ENCODE results near the gene NGF.

Gene NGF

GRCh38 chr1:115351143-115351542 is 13.1 kb upstream of the NGF start:
- peaks cover 7% of the 10 kb centered on the region for H3K27me3 Mint-ChIP-seq
- no peaks in the 10 kb centered on the region for H3K36me3 Mint-ChIP-seq (ENCODE audit: low read depth)
- no peak overlapping the region for H3K27ac Mint-ChIP-seq
- H3K9me3 Mint-ChIP-seq, result no peaks in the 10 kb centered on the region
- H3K4me3 Mint-ChIP-seq, result no peak overlapping the region
- no peaks in the 10 kb centered on the region for H3K4me1 Mint-ChIP-seq (ENCODE audit: low read depth)
- intact Hi-C loops (cut with micrococcal nuclease), result no loop called here

DNA sequence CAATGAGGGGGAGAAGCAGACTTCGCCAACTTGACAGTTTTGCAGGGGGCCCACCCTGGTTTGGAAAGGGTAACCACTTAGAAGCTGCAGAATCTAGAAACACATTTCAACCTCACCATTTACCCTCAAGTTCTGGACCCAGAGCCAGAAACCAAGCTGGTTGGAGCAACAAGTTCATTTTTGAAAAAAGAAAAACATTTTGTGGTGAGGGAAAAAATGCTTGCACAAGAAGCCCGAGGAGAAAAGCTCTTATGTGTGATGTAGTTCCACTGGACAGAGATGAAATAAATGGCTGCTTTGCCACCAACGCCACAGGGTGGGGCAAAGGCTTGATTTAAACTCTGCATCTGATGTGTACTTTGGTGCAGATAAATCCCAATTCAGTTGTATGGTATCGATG is 10.6 kb upstream of the NGF start:
- H3K9me3 Mint-ChIP-seq, result no peaks in the 10 kb centered on the region
- intact Hi-C loops (cut with micrococcal nuclease), result no loop called here
- no peak overlapping the region for H3K27ac Mint-ChIP-seq
- H3K4me1 Mint-ChIP-seq (ENCODE audit: low read depth), result no peaks in the 10 kb centered on the region
- no peak overlapping the region for H3K4me3 Mint-ChIP-seq
- no peaks in the 10 kb centered on the region for H3K36me3 Mint-ChIP-seq (ENCODE audit: low read depth)
- H3K27me3 Mint-ChIP-seq, result peaks cover 10% of the 10 kb centered on the region

GRCh38 chr1:115347282-115347681 is 9.2 kb upstream of the NGF start:
- Mint-ChIP-seq H3K27ac (no peak overlapping the region), H3K4me1 (ENCODE audit: low read depth) (no peaks in the 10 kb centered on the region), H3K4me3 (no peak overlapping the region), H3K27me3 (peaks cover 13% of the 10 kb centered on the region), H3K36me3 (ENCODE audit: low read depth) (no peaks in the 10 kb centered on the region), H3K9me3 (no peaks in the 10 kb centered on the region)
- intact Hi-C loops (cut with micrococcal nuclease), result no loop called here

DNA sequence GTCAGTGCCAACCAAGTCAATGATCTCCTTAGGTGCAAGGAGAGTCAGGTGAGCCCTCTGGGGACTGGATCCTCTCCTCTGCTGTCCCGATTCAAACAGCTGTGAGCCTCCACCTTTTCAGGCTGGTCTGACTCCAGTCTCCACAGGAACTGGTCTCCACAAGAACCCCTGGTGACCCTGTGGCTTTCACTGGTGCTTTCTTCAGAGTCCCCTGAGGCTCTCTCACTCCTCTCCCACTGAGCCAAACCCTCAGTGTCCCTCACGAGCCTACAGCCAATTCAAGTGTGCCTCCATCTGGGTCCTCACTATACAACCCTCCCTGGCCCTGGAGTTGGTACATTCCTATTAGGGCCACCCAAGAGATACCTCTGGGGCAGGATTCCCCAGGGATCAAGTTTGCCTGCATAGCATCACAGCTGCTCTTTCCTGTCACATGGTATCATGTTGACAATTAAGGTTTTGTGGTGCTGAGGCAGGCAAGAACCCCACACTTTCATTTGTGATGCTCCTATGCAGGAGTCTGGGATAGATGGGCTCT is 5.2 kb upstream of the NGF start:
- Mint-ChIP-seq H3K36me3 (ENCODE audit: low read depth) (no peaks in the 10 kb centered on the region), H3K9me3 (no peaks in the 10 kb centered on the region), H3K4me1 (ENCODE audit: low read depth) (peaks cover 6% of the 10 kb centered on the region), H3K4me3 (no peak overlapping the region), H3K27ac (no peak overlapping the region), H3K27me3 (peaks cover 26% of the 10 kb centered on the region)
- intact Hi-C loops (cut with micrococcal nuclease), result no loop called here

GRCh38 chr1:115341948-115342347 is 3.9 kb upstream of the NGF start:
- H3K27me3 Mint-ChIP-seq, result peaks cover 38% of the 10 kb centered on the region
- no peaks in the 10 kb centered on the region for H3K9me3 Mint-ChIP-seq
- H3K27ac Mint-ChIP-seq, result no peak overlapping the region
- intact Hi-C loops (cut with micrococcal nuclease), result no loop called here
- H3K4me1 Mint-ChIP-seq (ENCODE audit: low read depth), result peaks cover 17% of the 10 kb centered on the region
- H3K4me3 Mint-ChIP-seq, result no peak overlapping the region
- H3K36me3 Mint-ChIP-seq (ENCODE audit: low read depth), result no peaks in the 10 kb centered on the region

- H3K27ac Mint-ChIP-seq, result no peak overlapping the region
- H3K36me3 Mint-ChIP-seq (ENCODE audit: low read depth), result no peaks in the 10 kb centered on the region
- no peaks in the 10 kb centered on the region for H3K9me3 Mint-ChIP-seq
- peaks cover 17% of the 10 kb centered on the region for H3K4me1 Mint-ChIP-seq (ENCODE audit: low read depth)
- intact Hi-C loops (cut with micrococcal nuclease), result no loop called here
- peaks cover 48% of the 10 kb centered on the region for H3K27me3 Mint-ChIP-seq
- H3K4me3 Mint-ChIP-seq, result no peak overlapping the region
These were observed 2.8 kb upstream of the NGF start for GRCh38 chr1:115340879-115341278.

GRCh38 chr1:115338457-115338820 is 390 bp upstream of the NGF start:
- no peak overlapping the region for H3K4me3 Mint-ChIP-seq
- H3K36me3 Mint-ChIP-seq (ENCODE audit: low read depth), result no peaks in the 10 kb centered on the region
- intact Hi-C loops (cut with micrococcal nuclease), result no loop called here
- peaks cover 24% of the 10 kb centered on the region for H3K4me1 Mint-ChIP-seq (ENCODE audit: low read depth)
- no peak overlapping the region for H3K27ac Mint-ChIP-seq
- peaks cover 46% of the 10 kb centered on the region for H3K27me3 Mint-ChIP-seq
- H3K9me3 Mint-ChIP-seq, result no peaks in the 10 kb centered on the region

GRCh38 chr1:115337276-115337632 is 795 bp downstream of the NGF start:
- Mint-ChIP-seq H3K27me3 (peaks cover 43% of the 10 kb centered on the region), H3K36me3 (ENCODE audit: low read depth) (no peaks in the 10 kb centered on the region), H3K4me3 (no peak overlapping the region), H3K4me1 (ENCODE audit: low read depth) (peaks cover 33% of the 10 kb centered on the region), H3K9me3 (no peaks in the 10 kb centered on the region), H3K27ac (no peak overlapping the region)
- intact Hi-C loops (cut with micrococcal nuclease), result no loop called here

DNA sequence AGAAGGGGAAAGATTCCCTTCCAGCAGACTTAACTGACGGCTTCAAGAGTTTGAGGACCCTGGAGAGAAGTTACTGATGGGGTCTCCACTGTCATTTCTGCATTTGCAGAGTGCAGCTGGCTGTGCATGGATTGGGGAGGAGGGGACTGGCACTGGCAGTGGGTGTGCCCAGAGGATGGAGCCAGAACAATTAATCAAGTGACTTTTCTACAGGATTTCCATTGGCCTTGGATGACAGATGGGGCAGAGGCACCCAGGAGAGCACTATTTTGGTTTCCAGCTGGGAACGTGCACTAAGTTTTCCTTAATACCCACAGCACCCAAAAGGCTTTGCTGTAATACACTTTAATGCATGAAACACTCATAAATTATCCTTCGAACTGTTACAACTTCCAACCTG is 1.3 kb downstream of the NGF start:
- Mint-ChIP-seq H3K4me1 (ENCODE audit: low read depth) (peaks cover 38% of the 10 kb centered on the region), H3K27ac (no peak overlapping the region), H3K9me3 (no peaks in the 10 kb centered on the region)

DNA sequence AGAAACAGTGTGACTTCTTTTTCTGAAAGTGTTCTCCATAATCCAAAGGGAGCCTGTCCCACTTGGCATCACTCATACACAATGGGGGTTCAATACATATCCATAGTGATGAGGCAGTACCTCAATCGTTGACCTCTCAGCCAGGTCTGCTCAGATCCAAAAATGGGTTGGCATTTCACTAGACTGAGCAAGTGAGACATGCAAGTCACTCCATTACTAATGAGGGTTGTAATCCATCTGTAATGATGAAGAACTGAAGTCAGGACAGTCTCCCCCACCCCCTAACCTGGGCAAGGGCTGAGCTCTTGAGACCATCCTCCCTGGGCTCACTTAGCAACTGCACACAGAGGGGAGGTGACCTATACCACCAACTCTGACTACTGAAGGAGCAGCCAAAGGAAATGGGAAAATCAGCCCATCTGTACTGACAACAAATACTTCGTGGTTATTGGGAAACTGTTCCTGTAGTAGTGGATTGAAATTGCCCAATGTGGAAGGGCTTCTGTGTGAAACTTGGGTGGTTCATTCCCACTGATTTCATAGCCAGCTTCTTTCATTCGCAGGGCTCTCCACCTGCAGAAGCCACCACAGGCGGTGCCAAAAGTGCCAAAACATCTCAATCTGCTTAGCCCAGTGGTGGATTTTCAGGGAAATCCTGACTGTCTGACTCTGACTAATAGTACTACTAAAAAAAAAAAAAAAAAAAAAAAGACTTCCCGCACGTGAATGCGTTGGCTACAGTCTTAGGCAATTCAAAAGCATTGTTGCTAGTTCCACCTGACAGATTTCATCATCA is 5.0 kb downstream of the NGF start:
- no peaks in the 10 kb centered on the region for H3K36me3 Mint-ChIP-seq (ENCODE audit: low read depth)
- peaks cover 36% of the 10 kb centered on the region for H3K4me1 Mint-ChIP-seq (ENCODE audit: low read depth)
- intact Hi-C loops (cut with micrococcal nuclease), result no loop called here
- no peak overlapping the region for H3K27ac Mint-ChIP-seq
- no peaks in the 10 kb centered on the region for H3K9me3 Mint-ChIP-seq
- peaks cover 21% of the 10 kb centered on the region for H3K27me3 Mint-ChIP-seq
- H3K4me3 Mint-ChIP-seq, result no peak overlapping the region

More for the DNA sequence above, 1.3 kb downstream of the NGF start:
- Mint-ChIP-seq H3K4me3 (no peak overlapping the region), H3K27me3 (peaks cover 43% of the 10 kb centered on the region), H3K36me3 (ENCODE audit: low read depth) (no peaks in the 10 kb centered on the region)
- intact Hi-C loops (cut with micrococcal nuclease), result no loop called here

- Mint-ChIP-seq H3K27ac (no peak overlapping the region), H3K4me3 (no peak overlapping the region), H3K9me3 (no peaks in the 10 kb centered on the region), H3K4me1 (ENCODE audit: low read depth) (peaks cover 27% of the 10 kb centered on the region), H3K36me3 (ENCODE audit: low read depth) (no peaks in the 10 kb centered on the region), H3K27me3 (peaks cover 10% of the 10 kb centered on the region)
- intact Hi-C loops (cut with micrococcal nuclease), result no loop called here
These were observed 6.3 kb downstream of the NGF start for GRCh38 chr1:115331558-115332331.

- Mint-ChIP-seq H3K27ac (no peak overlapping the region), H3K4me1 (ENCODE audit: low read depth) (peaks cover 27% of the 10 kb centered on the region), H3K27me3 (peaks cover 3% of the 10 kb centered on the region), H3K36me3 (ENCODE audit: low read depth) (no peaks in the 10 kb centered on the region), H3K4me3 (no peak overlapping the region), H3K9me3 (no peaks in the 10 kb centered on the region)
- intact Hi-C loops (cut with micrococcal nuclease), result no loop called here
These were observed 7.5 kb downstream of the NGF start for GRCh38 chr1:115330480-115331013.

DNA sequence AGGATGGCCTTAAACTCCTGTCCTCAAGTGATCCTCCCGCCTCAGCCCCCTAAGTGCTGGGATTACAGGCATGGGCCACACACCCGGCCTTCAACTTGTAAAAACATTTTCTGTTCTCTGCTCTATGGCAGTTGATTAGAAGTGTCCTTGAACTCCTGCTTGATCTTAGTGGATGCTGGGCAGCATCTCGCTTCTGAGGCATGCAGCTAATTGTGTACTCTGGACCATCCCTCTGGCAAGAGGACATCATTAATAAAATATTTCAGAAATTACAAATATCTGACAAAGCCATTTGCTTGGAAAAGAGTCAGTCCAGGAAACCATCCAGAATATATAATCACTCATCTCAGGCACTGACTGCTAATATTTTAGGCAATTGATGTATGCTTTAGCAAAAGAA is 8.1 kb downstream of the NGF start:
- Mint-ChIP-seq H3K36me3 (ENCODE audit: low read depth) (no peaks in the 10 kb centered on the region), H3K4me1 (ENCODE audit: low read depth) (peaks cover 27% of the 10 kb centered on the region), H3K27ac (no peak overlapping the region), H3K9me3 (no peaks in the 10 kb centered on the region), H3K27me3 (peaks cover 4% of the 10 kb centered on the region), H3K4me3 (no peak overlapping the region)
- intact Hi-C loops (cut with micrococcal nuclease), result no loop called here

DNA sequence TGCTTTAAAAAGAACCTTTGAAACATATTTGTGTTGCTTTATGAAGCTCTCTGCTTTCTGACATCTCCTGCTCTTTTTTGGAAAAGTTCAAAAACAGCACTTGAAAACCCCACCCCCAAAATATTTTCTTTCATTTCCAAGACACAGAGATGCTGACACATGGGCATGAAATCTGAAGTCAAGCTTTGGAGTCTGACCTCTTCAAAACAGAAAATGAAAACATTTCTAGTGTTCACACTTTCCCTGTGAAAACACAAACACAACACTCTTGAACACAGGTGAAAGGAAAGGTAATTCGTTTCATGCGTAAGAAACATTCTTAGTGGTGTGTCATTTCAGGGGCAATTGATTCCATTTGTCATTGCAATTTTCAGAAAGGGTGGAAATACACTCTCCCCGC is 10.8 kb downstream of the NGF start:
- H3K27me3 Mint-ChIP-seq, result peaks cover 7% of the 10 kb centered on the region
- no peak overlapping the region for H3K27ac Mint-ChIP-seq
- no peaks in the 10 kb centered on the region for H3K36me3 Mint-ChIP-seq (ENCODE audit: low read depth)
- intact Hi-C loops (cut with micrococcal nuclease), result no loop called here
- H3K4me3 Mint-ChIP-seq, result no peak overlapping the region
- peaks cover 12% of the 10 kb centered on the region for H3K4me1 Mint-ChIP-seq (ENCODE audit: low read depth)
- no peaks in the 10 kb centered on the region for H3K9me3 Mint-ChIP-seq
